PC-9 (cell line): ENCODE data around the gene HBB. TPM values are rescaled to one million over a fixed set of nuclear protein-coding genes. Genes with fewer than 3 reads are reported as not detected.
"Not testable (repeated sequence)": the region's sequence is repeated elsewhere in the genome, so short reads cannot be mapped to it uniquely, and the experiment has no call there.

Experiments used
- BruUV-seq: library from RNA; stranded (reverse); fragments of 400-500 nt; replicated peaks from 2 replicates; lab custom pipeline; 2021; lab: Mats Ljungman, UMichigan
- CTCF ChIA-PET: fragments of 300-600 bp; sonication (Branson Sonifier 250); formaldehyde crosslinking; loops from one replicate; lab custom pipeline; 2022; ENCODE audit warnings: antibody characterized with exemption; lab: Charles Lee
- POLR2A ChIA-PET: fragments of 300-600 bp; sonication (Branson Sonifier 250); formaldehyde crosslinking; loops from one replicate; lab custom pipeline; 2022; ENCODE audit warnings: antibody characterized with exemption; ENCODE audit not compliant: unreplicated experiment; lab: Charles Lee
- DNase-seq, 2 experiments: peaks; one replicate each; pipeline versions ENCODE4 v3.0.0 to v3.0.0-alpha.2; 2015 to 2022; ENCODE audit warnings: mixed read lengths in 1 of 2
- H2AFZ ChIP-seq: fragments of 200-600 bp; sonication (generic); 2 replicates; pipeline ENCODE4 v1.8.1; 2017; ENCODE audit warnings: antibody characterized with exemption
- H3F3A ChIP-seq: fragments of 200-600 bp; sonication (generic); 2 replicates; pipeline ENCODE4 v1.8.1; 2017; ENCODE audit warnings: antibody characterized with exemption, mild to moderate bottlenecking, low read depth; ENCODE audit not compliant: insufficient read depth
- H3K27ac ChIP-seq: fragments of 200-600 bp; sonication (generic); 2 replicates; pipeline ENCODE4 v1.6.1; 2016; ENCODE audit warnings: mixed run types
- H3K27me3 ChIP-seq: fragments of 200-600 bp; sonication (generic); 2 replicates; pipeline ENCODE4 v1.6.1; 2016; ENCODE audit warnings: low read depth, mixed run types; ENCODE audit not compliant: insufficient read depth
- H3K36me3 ChIP-seq: fragments of 200-600 bp; sonication (generic); 2 replicates; pipeline ENCODE4 v1.6.1; 2016; ENCODE audit warnings: low read depth, mixed run types
- H3K4me1 ChIP-seq: fragments of 200-600 bp; sonication (generic); replicated peaks from 2 replicates; pipeline ENCODE4 v1.6.1; 2016; ENCODE audit warnings: mixed run types; ENCODE audit not compliant: insufficient read depth
- H3K4me2 ChIP-seq: fragments of 200-600 bp; sonication (generic); 2 replicates; pipeline ENCODE4 v1.6.1; 2017; ENCODE audit warnings: mixed run types
- H3K4me3 ChIP-seq: fragments of 200-600 bp; sonication (generic); 2 replicates; pipeline ENCODE4 v1.6.1; 2016; ENCODE audit warnings: mixed run types
- H3K79me2 ChIP-seq: fragments of 200-600 bp; sonication (generic); 2 replicates; pipeline ENCODE4 v1.6.1; 2017; ENCODE audit warnings: low read depth, mixed run types
- H3K9me2 ChIP-seq: fragments of 200-600 bp; sonication (generic); 2 replicates; pipeline ENCODE4 v1.8.1; 2017; ENCODE audit warnings: mild to moderate bottlenecking; ENCODE audit not compliant: insufficient read depth
- H3K9me3 ChIP-seq: fragments of 200-600 bp; sonication (generic); 2 replicates; pipeline ENCODE4 v1.8.1; 2016; ENCODE audit warnings: low read depth; ENCODE audit not compliant: insufficient read depth
- H4K20me1 ChIP-seq: fragments of 200-600 bp; sonication (generic); 2 replicates; pipeline ENCODE4 v1.8.1; 2017; ENCODE audit not compliant: insufficient read depth
- EZH2 ChIP-seq: fragments of 200-600 bp; sonication (generic); IDR thresholded peaks from 2 replicates; pipeline ENCODE4 v1.8.0; 2017; ENCODE audit warnings: antibody characterized with exemption, low read depth
- intact Hi-C: fragments of 100-400 bp; cut with micrococcal nuclease; formaldehyde crosslinking; loops from one replicate; pipeline ENCODE4 v1.10.0; 2022; ENCODE audit not compliant: unreplicated experiment
- total RNA-seq: library from RNA; stranded (reverse); gene quantifications from 2 replicates; pipeline ENCODE4 v1.2.3, GENCODE V29; 2021
- TF ChIP-seq, protein P1 (sequence below): fragments of 200-600 bp; sonication (generic); conservative IDR thresholded peaks from 2 replicates; pipeline ENCODE4 v1.6.1; 2017; ENCODE audit warnings: mixed run types, antibody characterized with exemption, mild to moderate bottlenecking, moderate library complexity

HBB gene
- total RNA-seq, 1 experiment from 2014 or later = not detected

DNA sequence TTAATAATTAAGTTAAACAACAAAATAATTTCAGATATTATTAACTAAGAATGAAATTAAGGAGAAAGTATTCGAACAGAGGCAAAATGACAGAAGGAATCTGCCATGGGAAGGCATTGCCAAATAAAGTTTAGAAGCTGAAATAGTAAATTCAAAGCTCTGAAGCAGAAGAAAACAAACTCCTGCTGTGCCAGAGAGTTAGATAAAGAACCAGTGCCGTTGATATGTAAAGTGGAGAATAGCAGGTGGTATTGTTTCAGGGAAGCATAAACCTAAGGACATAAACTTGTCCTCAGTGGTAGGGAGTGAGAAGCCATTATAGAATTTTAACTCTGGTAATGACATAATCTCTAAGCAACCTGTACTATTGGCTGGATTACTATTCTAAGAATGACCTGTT is 30.4 kb upstream of the HBB start:
- BruUV-seq = no TSS peak
- ChIA-PET CTCF (no interaction called here), POLR2A (no interaction called here)

DNA sequence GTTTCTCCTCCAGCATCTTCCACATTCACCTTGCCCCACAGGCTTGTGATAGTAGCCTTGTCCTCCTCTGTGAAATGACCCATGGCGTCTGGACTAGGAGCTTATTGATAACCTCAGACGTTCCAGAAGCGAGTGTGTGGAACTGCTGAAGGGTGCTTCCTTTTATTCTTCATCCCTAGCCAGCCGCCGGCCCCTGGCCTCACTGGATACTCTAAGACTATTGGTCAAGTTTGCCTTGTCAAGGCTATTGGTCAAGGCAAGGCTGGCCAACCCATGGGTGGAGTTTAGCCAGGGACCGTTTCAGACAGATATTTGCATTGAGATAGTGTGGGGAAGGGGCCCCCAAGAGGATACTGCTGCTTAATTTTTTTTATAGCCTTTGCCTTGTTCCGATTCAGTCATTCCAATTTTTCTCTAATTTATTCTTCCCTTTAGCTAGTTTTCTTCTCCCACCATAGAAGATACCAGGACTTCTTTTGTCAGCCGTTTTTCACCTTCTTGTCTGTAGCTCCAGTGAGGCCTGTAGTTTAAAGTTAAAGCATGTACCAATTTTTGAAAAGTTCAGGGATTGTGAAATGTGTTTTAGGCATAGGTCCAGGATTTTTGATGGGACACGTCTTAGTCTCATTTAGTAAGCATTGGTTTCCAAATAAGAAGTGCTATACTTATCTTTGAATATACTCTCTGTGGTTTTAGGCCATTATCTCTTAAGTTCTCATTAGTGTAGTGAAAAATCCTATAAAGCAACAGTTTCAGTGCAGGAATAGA is 28.0 kb upstream of the HBB start, which contains the start of gene HBG2:
Gene HBG2 (minus strand): TSS at position 136 of the 768 bp plus-strand sequence. CDS start 53 bp downstream, at position 83.
- POLR2A ChIA-PET, intact Hi-C loops, H2AFZ ChIP-seq, H3K4me3 ChIP-seq, H3K27me3 ChIP-seq, H3K36me3 ChIP-seq, H3K9me2 ChIP-seq, H3K79me2 ChIP-seq, H3K27ac ChIP-seq, DNase-seq, H3K4me1 ChIP-seq, H3F3A ChIP-seq, H4K20me1 ChIP-seq, H3K9me3 ChIP-seq, H3K4me2 ChIP-seq, BruUV-seq: not testable (repeated sequence)
- CTCF ChIA-PET = interaction anchor here (0.7 kb wide), 1 partner anchor 1108 kb away, joined by 5 read pairs; no protein-coding TSS in a partner anchor

More for the DNA sequence above, 30.4 kb upstream of the HBB start:
- TF ChIP-seq, protein P1, sequence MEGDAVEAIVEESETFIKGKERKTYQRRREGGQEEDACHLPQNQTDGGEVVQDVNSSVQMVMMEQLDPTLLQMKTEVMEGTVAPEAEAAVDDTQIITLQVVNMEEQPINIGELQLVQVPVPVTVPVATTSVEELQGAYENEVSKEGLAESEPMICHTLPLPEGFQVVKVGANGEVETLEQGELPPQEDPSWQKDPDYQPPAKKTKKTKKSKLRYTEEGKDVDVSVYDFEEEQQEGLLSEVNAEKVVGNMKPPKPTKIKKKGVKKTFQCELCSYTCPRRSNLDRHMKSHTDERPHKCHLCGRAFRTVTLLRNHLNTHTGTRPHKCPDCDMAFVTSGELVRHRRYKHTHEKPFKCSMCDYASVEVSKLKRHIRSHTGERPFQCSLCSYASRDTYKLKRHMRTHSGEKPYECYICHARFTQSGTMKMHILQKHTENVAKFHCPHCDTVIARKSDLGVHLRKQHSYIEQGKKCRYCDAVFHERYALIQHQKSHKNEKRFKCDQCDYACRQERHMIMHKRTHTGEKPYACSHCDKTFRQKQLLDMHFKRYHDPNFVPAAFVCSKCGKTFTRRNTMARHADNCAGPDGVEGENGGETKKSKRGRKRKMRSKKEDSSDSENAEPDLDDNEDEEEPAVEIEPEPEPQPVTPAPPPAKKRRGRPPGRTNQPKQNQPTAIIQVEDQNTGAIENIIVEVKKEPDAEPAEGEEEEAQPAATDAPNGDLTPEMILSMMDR = no peak
- no peak for TF ChIP-seq EZH2
- H3K79me2 ChIP-seq = no peaks in the 10 kb centered on the region
- H3K27ac ChIP-seq = no peak overlapping the region
- no peaks in the 10 kb centered on the region for H3K9me3 ChIP-seq
- no peaks in the 10 kb centered on the region for H4K20me1 ChIP-seq
- no peaks in the 10 kb centered on the region for H3K4me1 ChIP-seq
- H3F3A ChIP-seq = no peaks in the 10 kb centered on the region
- intact Hi-C loops = no loop called here
- H3K36me3 ChIP-seq = no peaks in the 10 kb centered on the region
- H3K27me3 ChIP-seq = no peaks in the 10 kb centered on the region
- H3K9me2 ChIP-seq = no peaks in the 10 kb centered on the region
- no peak for DNase-seq
- H3K4me3 ChIP-seq = no peak overlapping the region
- H2AFZ ChIP-seq = no peak overlapping the region
- no peak overlapping the region for H3K4me2 ChIP-seq

DNA sequence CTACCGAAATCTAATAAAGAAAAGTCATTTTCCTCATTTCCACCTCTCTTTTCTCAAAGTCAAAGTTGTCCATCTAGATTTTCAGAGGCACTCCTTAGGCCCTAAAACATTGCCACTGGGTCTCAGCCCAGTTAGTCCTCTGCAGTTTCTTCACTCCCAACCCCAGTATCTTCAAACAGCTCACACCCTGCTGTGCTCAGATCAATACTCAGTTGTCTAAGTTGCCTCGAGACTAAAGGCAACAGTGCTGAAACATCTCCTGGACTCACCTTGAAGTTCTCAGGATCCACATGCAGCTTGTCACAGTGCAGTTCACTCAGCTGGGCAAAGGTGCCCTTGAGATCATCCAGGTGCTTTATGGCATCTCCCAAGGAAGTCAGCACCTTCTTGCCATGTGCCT is 27.2 kb upstream of the HBB start:
- H3K9me3 ChIP-seq, H4K20me1 ChIP-seq, H3F3A ChIP-seq, H3K9me2 ChIP-seq, H3K4me3 ChIP-seq, BruUV-seq, H3K27ac ChIP-seq, intact Hi-C loops, H3K79me2 ChIP-seq, H3K27me3 ChIP-seq, H3K36me3 ChIP-seq, H2AFZ ChIP-seq, DNase-seq, CTCF ChIA-PET, H3K4me1 ChIP-seq, POLR2A ChIA-PET, H3K4me2 ChIP-seq: not testable (repeated sequence)

DNA sequence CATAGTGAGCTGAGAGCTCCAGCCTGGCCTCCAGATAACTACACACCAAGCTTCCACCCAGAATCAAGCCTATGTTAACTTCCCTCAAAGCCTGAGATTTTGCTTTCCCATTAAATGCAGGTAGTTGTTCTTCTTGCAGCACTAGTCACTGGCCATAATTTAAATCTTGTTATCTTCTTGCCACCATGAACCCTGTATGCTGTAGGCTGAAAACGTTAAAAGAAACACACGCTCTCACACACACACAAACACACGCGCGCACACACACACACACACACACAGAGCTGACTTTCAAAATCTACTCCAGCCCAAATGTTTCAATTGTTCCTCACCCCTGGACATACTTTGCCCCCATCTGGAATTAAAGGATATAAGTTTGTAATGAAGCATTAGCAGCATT is 26.6 kb upstream of the HBB start:
- POLR2A ChIA-PET, H3K79me2 ChIP-seq: not testable (repeated sequence)

More for the DNA sequence above, 26.6 kb upstream of the HBB start:
- H2AFZ ChIP-seq, DNase-seq, H3K36me3 ChIP-seq, H3K27ac ChIP-seq, CTCF ChIA-PET, H4K20me1 ChIP-seq, H3K4me1 ChIP-seq, H3K9me2 ChIP-seq, intact Hi-C loops, H3K27me3 ChIP-seq, BruUV-seq, H3K4me3 ChIP-seq, H3F3A ChIP-seq, H3K4me2 ChIP-seq, H3K9me3 ChIP-seq: not testable (repeated sequence)
